ENCODE data around the gene CA4.
A peak's percentile ranks its signal among the peaks of the same experiment; 100 is the strongest.
"Not testable (repeated sequence)": the region's sequence is repeated elsewhere in the genome, so short reads cannot be mapped to it uniquely, and the experiment has no call there.

CA4 gene

GRCh38 chr17:60149691-60150582 is at the start of gene CA4:
TSS of gene CA4 (plus strand) at chr17:60149973. CDS start at chr17:60150035, 62 bp downstream.
- DNase-seq: peak; percentile 23

- not testable (repeated sequence) for DNase-seq
Observed at GRCh38 chr17:60100577-60100976, 49.2 kb upstream of the CA4 start.

GRCh38 chr17:60102015-60102631 is 47.6 kb upstream of the CA4 start:
- DNase-seq: not testable (repeated sequence)

DNA sequence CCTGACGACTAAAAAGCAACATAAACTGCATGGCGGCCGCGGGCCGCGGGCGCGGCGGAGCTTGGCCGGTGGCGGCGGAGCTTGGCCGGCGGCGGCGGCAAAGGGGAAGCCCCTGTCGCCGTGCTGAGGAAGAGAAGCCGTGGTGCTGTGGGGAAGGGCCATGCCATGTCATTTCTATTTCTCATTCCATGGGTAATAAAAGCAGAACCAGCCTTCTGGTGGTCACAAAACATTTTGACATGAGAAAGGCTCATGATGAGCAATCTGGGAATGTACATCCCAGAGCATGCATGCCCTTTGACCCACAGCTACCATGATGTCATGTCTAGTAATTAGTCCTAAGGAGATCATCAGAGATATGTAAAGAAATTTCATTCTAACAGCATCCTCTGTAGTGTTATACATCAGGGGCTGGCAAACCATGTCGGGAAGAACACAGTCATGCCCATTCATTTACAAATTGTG is 47.1 kb upstream of the CA4 start:
- DNase-seq: no peak

DNA sequence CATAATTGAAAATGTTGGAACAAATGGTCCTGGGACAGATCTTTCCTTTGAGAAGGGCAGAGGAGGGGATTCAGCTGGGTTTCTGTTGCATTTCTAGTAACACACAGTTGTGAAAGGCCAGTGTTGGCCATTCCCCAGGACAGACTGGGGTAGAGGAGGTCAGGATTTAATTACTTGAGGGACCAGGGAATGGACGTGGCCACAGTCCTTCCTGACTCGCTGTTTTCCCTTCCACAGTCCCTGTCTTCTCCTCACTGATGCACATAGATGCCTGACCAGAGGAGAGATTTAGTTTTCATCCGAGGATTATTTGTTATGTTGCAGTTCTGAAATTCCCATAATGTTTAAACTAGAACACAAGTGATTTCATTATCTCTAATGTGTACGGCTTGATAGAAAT is 45.8 kb upstream of the CA4 start:
- DNase-seq: no peak

- no peak for DNase-seq
Observed at GRCh38 chr17:60106340-60107059, 43.3 kb upstream of the CA4 start.

DNA sequence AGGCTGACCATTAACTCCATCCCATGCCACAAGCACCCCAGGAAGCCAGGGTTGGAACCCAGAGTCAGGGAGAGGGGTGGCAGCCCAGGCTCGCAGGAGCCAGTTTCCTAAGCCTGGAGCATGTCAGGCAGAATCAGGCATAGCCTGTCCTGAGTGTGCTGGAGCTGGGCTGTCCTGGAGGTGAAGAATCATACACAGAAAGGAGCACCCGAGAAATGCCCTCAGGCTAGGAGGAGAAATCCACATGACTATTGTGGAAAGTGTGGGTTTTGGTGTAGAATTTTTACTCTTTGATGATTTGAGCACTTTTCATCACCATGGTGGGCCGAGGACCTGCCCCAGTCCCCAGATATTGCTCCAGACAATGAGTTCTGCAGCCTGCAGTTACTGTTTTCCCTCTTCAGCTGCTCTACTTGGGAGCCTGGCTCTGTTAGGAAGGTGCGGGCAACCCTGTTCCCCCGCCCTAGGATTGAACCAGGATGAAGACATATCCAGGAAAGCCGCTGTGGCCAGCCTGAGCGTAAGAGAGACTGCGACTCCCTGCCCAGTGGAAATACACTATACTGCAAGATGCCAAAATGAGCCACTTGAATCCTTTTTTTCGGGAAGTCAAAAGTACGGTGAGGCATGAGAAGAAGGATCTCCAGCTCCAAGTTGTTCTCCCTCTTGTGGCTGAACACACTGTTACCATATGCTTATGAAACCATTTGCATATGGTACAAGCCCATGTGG is 42.1 kb upstream of the CA4 start:
- no peak for DNase-seq

DNA sequence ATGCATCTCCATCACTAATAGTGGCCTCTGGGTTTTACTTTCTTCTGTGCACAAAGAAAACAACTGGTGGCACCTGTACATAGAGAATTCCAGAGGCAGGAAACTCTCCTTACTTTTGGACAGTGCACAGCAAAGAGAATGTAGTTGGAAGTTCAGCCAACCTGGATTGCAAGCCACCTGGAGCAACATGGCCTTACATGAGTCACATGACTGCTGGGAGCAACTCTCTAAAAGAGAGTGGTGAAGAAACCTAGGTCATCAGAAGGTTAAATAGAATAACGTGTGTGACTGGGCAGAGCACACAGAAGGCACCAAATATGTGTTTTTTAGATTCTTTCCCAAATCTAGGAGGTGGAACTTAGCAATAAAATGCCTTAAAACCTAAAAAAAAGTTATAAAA is 41.5 kb upstream of the CA4 start:
- not testable (repeated sequence) for DNase-seq

DNA sequence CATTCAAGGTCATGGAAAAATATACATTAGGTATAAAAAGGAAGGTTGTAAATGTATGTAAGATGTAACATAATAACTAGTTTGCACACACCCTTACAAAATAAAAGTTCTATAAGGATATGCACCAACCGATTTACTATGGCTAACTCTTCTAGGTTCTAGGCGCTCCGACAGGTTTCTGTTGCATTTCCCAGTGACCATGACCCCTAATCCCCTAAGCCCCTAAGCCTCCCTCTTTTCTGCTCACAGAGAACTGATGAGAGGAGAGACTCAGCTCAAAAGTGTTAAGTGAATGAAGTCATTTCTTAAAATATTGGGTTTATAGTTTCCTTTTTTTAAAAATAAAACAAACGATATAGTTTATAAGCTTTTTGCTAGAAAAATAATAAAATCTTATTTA is 41.1 kb upstream of the CA4 start:
- DNase-seq: no peak

- DNase-seq: no peak
Observed at GRCh38 chr17:60109161-60109560, 40.6 kb upstream of the CA4 start.

DNA sequence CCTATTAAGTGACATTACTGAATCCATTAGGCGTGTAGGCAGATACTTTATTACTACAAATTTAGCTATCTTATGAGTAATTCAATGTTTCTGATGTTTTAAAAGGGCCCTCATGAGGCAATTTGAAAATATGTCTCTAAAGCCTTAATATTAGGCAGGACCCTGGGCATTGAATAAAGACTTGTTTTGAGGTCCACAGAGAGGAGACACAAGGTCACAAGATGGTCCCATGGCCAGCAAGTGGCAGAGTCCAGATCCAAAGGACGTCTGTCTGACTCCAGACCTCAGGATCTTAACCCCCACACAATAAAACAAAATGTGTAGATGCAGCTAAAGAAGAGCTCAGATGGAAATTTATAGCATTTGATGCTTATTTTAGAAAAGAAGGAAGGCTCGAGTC is 39.2 kb upstream of the CA4 start:
- DNase-seq: no peak

- DNase-seq: not testable (repeated sequence)
Observed at GRCh38 chr17:60111661-60112060, 38.1 kb upstream of the CA4 start.

DNA sequence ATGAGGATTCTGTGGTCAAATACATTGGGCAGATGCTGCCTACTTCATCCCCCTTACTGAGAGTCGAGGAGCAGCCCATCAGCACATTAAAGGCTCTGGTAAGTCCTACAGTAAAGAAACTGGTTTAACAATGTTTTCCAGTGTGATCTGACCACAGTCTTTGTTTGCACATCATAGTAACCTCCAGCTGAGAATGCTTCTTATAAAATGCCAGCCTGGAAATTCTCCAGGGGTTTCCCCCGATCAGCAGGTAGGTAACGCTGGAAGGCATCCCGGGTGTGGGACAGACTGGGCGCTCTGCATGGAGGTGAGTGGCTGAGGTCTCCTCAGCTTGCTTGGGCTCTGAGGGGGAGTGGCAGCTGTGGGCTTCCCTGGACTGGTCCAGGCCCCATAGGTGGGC is 34.4 kb upstream of the CA4 start:
- not testable (repeated sequence) for DNase-seq

- DNase-seq: not testable (repeated sequence)
Observed at GRCh38 chr17:60116196-60116595, 33.6 kb upstream of the CA4 start.

DNA sequence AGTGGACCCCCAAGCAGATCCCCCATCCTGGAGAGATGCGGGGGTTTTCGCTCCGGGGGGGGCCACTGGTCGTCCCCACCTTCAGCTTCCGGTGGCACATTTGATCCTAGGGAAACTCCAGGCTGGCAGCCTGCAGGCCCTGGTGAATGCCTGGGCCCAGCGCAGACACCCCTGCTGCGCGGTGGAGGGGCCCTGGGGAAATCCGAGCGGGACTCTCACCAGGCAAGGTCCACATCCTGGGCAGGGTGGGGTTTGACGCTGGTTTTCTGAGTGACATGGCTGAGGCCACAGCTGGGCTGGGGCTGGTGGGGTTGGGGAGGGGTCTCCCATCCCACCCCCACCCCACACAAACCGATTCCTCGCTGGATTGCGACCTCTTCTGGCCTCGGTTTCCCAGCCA is 30.6 kb upstream of the CA4 start:
- DNase-seq: not testable (repeated sequence)

- not testable (repeated sequence) for DNase-seq
Observed at GRCh38 chr17:60119807-60120748, 29.7 kb upstream of the CA4 start.

DNA sequence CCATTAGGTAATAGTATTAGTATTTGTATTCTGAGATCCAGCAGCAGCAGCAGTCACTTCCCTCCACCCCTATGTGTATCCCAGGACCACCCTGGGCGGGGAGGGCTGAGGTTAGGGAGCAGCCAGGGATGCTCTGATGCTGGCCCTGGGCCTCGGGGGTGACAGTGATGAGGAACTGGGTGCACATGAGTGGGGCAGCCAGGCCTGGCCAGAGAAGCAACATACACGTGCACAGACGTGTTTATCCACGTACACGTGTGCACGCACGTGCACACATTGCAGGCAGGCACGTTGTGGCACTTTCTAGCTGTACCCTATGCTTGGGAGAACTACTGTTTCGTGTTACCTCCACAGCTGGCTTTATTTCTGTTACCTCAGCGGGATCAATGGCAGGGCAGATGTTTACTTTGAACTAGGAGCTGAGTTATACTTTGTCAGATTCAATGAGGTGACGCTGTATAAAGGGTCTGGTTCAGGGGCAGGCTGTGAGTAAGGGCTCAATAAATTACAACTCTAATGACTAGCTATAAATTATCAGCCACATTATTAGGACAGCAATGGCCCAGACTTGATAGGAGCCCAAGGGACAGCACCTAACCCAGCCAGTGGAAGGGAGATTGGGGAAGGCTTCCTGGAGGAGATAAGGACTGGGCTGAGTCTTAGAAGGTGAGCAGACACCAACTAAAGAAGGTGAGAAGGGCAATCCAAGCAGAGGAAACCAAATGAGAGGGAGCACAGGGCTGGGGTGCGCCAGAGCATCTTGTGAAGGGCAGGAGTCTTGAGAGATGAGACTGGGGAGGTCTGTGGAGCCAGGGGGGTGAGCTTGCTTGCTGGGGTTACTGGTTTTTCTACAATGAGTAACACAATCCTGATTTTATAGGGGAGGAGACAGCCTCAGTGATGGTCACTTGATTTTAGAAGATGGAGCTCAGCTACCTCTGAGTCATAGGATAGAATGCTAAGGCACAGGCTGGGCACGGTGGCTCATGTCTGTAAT is 22.4 kb upstream of the CA4 start:
- DNase-seq: no peak

DNA sequence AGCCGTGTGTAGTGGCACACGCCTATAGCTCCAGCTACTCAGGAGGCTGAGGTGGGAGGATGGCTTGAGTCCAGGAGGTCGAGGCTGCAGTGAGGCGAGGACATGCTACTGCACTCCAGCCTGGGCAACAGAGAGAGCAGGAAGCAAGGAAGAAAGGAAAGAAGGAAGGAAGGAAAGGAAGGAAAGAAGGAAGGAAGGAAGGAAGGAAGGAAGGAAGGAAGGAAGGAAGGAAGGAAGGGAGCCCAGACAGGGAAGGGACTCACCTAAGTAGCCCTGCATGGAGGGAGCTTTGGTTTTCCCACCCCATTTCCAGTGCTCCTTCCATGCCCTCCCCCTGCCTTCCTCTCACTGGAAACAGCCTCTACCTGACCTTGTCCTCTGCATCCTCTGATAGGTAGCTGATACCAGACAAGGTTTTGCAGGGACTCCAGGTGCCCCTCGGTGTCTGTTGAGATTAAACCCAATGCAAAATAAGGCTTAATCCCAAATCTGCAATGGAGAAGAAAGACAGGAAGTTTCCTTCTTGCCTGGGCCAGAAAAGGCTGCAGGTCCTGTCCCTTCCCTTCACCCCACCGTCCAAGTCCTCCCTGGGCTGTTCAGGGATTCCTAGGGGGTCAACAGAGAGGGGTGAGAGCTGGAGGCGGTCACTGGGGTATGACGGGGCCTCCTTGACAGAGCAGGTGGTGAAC is 21.5 kb upstream of the CA4 start:
- no peak for DNase-seq

DNA sequence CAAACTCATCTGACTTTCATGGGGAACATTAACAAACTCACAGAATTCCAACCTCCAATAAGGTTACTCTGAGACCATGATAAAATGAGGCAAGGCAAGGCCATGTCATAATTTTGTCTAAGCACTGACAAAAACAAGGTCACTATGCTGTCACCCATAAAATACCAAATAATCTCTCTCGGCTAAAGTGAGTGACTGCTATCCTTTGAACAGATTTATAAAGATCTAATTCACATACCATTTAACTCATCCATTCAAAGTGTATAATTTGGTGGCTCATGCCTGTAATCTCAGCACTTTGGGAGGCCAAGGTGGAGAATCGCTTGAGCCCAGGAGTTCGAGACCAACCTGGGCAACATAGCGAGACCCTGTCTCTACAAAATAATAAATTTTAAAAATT is 20.6 kb upstream of the CA4 start:
- no peak for DNase-seq

- DNase-seq: no peak
Observed at GRCh38 chr17:60130466-60130865, 19.3 kb upstream of the CA4 start.

Measured in NCI-H146 (cell line).